Measurements from ENCODE around the gene PEX11G.

DNA sequence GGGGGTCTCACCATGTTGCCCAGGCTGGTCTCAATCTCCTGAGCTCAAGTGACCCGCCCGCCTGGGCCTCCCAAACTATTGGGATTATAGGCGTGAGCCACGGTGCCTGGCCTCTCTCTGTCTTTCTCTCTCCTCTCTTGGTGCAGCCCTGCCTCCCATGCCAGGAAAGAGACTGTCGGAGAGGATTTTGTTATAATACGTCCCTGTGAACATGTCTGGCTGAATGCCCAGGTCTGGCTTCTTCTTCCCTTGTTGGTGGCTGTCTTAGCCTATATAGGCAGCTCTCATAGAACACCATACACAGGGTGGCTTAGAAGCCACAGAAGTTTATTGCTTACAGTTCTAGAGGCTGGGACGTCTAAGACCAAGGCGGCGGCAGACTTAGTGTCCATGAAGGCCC lies 46.4 kb downstream of the PEX11G start:
- TF ChIP-seq EZH2 (IDR thresholded peaks at IDR 0.05; ENCODE audit: borderline replicate concordance, low read depth, low read length, severe bottlenecking) (no peak), POLR2A (IDR thresholded peaks at IDR 0.05; ENCODE audit: low read depth, low read length) (no peak), MYC (IDR thresholded peaks at IDR 0.05; ENCODE audit: low read depth, low read length) (no peak)
- TF ChIP-seq, protein P1, sequence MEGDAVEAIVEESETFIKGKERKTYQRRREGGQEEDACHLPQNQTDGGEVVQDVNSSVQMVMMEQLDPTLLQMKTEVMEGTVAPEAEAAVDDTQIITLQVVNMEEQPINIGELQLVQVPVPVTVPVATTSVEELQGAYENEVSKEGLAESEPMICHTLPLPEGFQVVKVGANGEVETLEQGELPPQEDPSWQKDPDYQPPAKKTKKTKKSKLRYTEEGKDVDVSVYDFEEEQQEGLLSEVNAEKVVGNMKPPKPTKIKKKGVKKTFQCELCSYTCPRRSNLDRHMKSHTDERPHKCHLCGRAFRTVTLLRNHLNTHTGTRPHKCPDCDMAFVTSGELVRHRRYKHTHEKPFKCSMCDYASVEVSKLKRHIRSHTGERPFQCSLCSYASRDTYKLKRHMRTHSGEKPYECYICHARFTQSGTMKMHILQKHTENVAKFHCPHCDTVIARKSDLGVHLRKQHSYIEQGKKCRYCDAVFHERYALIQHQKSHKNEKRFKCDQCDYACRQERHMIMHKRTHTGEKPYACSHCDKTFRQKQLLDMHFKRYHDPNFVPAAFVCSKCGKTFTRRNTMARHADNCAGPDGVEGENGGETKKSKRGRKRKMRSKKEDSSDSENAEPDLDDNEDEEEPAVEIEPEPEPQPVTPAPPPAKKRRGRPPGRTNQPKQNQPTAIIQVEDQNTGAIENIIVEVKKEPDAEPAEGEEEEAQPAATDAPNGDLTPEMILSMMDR (IDR thresholded peaks at IDR 0.05; ENCODE audit: extremely low read depth in 1 of 2, insufficient read depth in 1 of 2, low read depth in 1 of 2, low read length in 2 of 2): no peak
